BE2C (cell line): ENCODE data around the gene CCDC28A.

Source experiments
- DNase-seq: peaks from one replicate; pipeline ENCODE4 v3.0.0-alpha.2; 2020
- H3K27me3 ChIP-seq: fragments of 250-450 bp; sonication (Bioruptor Pico); 2 replicates; pipeline ENCODE4 v1.5.1; 2020; ENCODE audit warnings: mild to moderate bottlenecking
- H3K36me3 ChIP-seq: fragments of 250-450 bp; sonication (Bioruptor Pico); 2 replicates; pipeline ENCODE4 v1.5.1; 2020; ENCODE audit warnings: mild to moderate bottlenecking
- H3K4me1 ChIP-seq: fragments of 250-450 bp; sonication (Bioruptor Pico); 2 replicates; pipeline ENCODE4 v1.5.1; 2020
- H3K4me3 ChIP-seq: 2 replicates; pipeline ENCODE4 v1.5.1; 2011; ENCODE audit warnings: low read depth, low read length
- H3K9me3 ChIP-seq: fragments of 250-450 bp; sonication (Bioruptor Pico); 2 replicates; pipeline ENCODE4 v1.5.1; 2020
- CTCF ChIP-seq: IDR thresholded peaks from 2 replicates; pipeline ENCODE4 v1.5.1; 2012; ENCODE audit warnings: mild to moderate bottlenecking, low read depth, low read length

Gene CCDC28A

GRCh38 chr6:138837246-138837645 lies 63.7 kb downstream of the CCDC28A start:
- TF ChIP-seq CTCF, result no peak
- Histone ChIP-seq H3K4me1 (no peaks in the 10 kb centered on the region), H3K4me3 (no peak overlapping the region), H3K27me3 (no peaks in the 10 kb centered on the region), H3K36me3 (no peaks in the 10 kb centered on the region), H3K9me3 (no peaks in the 10 kb centered on the region)
- DNase-seq, result no peak
